Muscle of leg (tissue), 16 donors: ENCODE results near the gene AADAT. TPM values are rescaled to one million over a fixed set of nuclear protein-coding genes. Genes with fewer than 3 reads are reported as not detected.

Source experiments
- DNase-seq: peaks from one replicate; pipeline ENCODE4 v3.0.0; 2013
- H3K27ac ChIP-seq: one replicate; pipeline ENCODE4 v1.5.1; 2013; ENCODE audit warnings: mild to moderate bottlenecking, low read length, control low read depth
- H3K27me3 ChIP-seq: one replicate; pipeline ENCODE4 v1.6.1; 2013; ENCODE audit warnings: low read length; ENCODE audit not compliant: control insufficient read depth, insufficient read depth
- H3K36me3 ChIP-seq: one replicate; pipeline ENCODE4 v1.6.1; 2013; ENCODE audit warnings: low read length; ENCODE audit not compliant: control insufficient read depth, insufficient read depth
- H3K4me1 ChIP-seq: one replicate; pipeline ENCODE4 v1.6.1; 2013; ENCODE audit warnings: low read length; ENCODE audit not compliant: control insufficient read depth, insufficient read depth
- H3K4me3 ChIP-seq: one replicate; pipeline ENCODE4 v1.5.1; 2013; ENCODE audit warnings: low read length, control low read depth
- H3K9me3 ChIP-seq: replicated peaks from 2 replicates; pipeline ENCODE4 v1.6.1; 2013; ENCODE audit warnings: low read depth, low read length; ENCODE audit not compliant: control insufficient read depth
- WGBS: methylation state at CpG from one replicate; pipeline ENCODE4 v1.1.5; 2013; ENCODE audit warnings: missing lambda C conversion rate; ENCODE audit not compliant: insufficient coverage; 5-methylcytosine and 5-hydroxymethylcytosine counted together
- long read RNA-seq, 11 donors: transcript quantifications; one replicate each; lab custom pipeline, GENCODE V29; 2026
- polyA plus RNA-seq, 8 donors: library from polyadenylated mRNA; unstranded; fragments of 120-200 nt; gene quantifications; one replicate each; pipeline versions ENCODE4 v1.2.1 to v1.2.3, GENCODE V29; 2013; ENCODE audit warnings: inconsistent platforms in 1 of 8, low replicate concordance in 1 of 8; ENCODE audit not compliant: insufficient read length in 8 of 8, insufficient read depth in 1 of 8
- total RNA-seq: library from RNA; stranded (reverse); fragments of 120-200 nt; gene quantifications from one replicate; pipeline ENCODE4 v1.2.4, GENCODE V29; 2013

AADAT gene
- 5.7 TPM for total RNA-seq
- 10 to 100 TPM; 10.4 to 21.8 (median 12.4) TPM for polyA plus RNA-seq
- long read RNA-seq, donor 1, partial matches to known transcripts = 0 of 3 reads
- long read RNA-seq, donor 1, other reads (novel, unspliced or antisense) = 0 of 3 reads
- long read RNA-seq, donor 2 = 0 reads
- long read RNA-seq, donor 3, partial matches to known transcripts = 0 of 3 reads
- long read RNA-seq, donor 3, other reads (novel, unspliced or antisense) = 0 of 3 reads
- long read RNA-seq, donor 4, partial matches to known transcripts = 0 of 1 reads
- long read RNA-seq, donor 4, other reads (novel, unspliced or antisense) = 0 of 1 reads
- long read RNA-seq, donor 5, partial matches to known transcripts = 0 of 4 reads
- long read RNA-seq, donor 5, other reads (novel, unspliced or antisense) = 0 of 4 reads
- long read RNA-seq, donor 6, partial matches to known transcripts = 0 of 1 reads
- long read RNA-seq, donor 6, other reads (novel, unspliced or antisense) = 0 of 1 reads
- long read RNA-seq, donor 7, partial matches to known transcripts = 0 of 1 reads
- long read RNA-seq, donor 7, other reads (novel, unspliced or antisense) = 0 of 1 reads
- long read RNA-seq, donor 8 = 0 reads
- long read RNA-seq, donor 9 = 0 reads
- long read RNA-seq, donor 10, partial matches to known transcripts = 6 of 7 reads
- long read RNA-seq, donor 10, other reads (novel, unspliced or antisense) = 0 of 7 reads
- long read RNA-seq, donor 11, partial matches to known transcripts = 0 of 1 reads
- long read RNA-seq, donor 11, other reads (novel, unspliced or antisense) = 0 of 1 reads

DNA sequence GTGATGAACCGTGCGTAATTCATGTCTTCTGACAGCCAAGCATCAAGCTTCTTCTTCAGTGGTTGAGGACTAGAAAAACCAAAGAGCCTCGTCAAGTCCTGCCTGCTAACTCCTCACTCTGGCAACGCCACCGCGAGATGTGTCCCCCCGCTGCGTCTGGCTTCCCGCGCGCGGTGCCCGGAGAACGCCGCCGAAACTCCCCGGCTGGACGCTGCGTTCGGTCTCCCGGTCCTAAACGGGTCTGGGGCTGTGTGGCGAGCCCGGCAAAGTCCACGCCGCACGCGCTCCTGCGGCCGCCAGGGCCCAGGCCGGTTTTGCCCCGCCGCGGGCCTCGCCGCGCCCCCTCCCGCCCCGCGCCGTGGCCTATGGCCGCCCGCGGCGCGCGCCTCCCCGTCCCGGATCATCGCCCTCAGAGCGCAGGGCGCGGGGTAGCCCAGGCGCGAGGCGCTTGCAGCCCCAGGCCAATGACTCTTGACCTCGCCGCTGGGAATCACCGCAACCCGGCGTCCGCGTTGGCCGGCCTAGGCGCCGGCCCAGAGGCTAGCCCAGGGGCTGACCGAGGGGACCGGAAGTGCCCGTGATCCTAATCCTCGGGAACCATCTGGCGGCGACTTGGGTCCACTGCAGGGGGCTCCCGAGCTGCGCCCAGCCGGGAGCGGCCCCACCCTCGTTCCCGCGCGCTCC, at the start of gene AADAT:
Gene AADAT (minus strand): TSS at position 289 of the 684 bp plus-strand sequence. CDS start 266 bp downstream, at position 23.
- under 1% methylated on average over 80 of the region's 80 CpGs for WGBS
- Histone ChIP-seq H3K4me3 (peak within 1 kb of the TSS; percentile 74), H3K4me1 (peaks cover 8% of the 10 kb centered on the region), H3K9me3 (no peaks in the 10 kb centered on the region), H3K36me3 (peaks cover under 1% of the 10 kb centered on the region), H3K27me3 (no peaks in the 10 kb centered on the region), H3K27ac (peak within 1 kb of the TSS; percentile 74)
- peak; percentile 90 for DNase-seq

DNA sequence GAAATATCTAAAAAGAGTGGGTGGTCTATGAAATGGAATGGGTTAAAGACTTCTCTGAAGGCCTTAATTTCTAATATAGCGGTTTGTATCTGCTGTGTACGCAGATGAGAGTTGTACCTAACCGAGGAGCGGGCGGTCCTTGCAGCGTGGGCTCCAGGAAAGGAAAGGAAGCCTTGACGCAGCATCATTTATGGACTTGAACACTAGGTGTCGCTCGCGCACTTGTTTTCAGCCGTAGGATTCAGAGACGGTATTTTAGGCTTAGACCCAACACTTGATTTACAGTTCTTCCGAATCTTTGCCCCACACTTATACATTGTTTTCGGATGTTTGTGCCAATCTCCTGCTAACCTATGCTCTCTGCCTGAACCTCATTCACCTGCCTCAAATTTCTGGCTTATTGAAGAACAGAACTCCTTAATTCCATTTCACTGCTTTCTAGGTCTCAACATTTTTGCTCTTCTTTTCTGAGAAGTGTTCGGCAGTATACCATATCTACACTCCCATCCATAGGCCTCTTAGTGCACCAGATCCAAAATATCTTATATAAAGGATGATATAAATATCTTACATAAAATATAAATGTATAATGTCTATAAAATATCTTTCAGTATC, 48.9 kb upstream of the AADAT start:
- H3K36me3 ChIP-seq = no peaks in the 10 kb centered on the region
- no peak overlapping the region for H3K27ac ChIP-seq
- WGBS = 1% methylated on average over 9 of the region's 15 CpGs
- peaks cover 6% of the 10 kb centered on the region for H3K9me3 ChIP-seq
- DNase-seq = peak; percentile 85
- H3K4me1 ChIP-seq = peaks cover 8% of the 10 kb centered on the region
- no peaks in the 10 kb centered on the region for H3K27me3 ChIP-seq
- H3K4me3 ChIP-seq = no peak overlapping the region

DNA sequence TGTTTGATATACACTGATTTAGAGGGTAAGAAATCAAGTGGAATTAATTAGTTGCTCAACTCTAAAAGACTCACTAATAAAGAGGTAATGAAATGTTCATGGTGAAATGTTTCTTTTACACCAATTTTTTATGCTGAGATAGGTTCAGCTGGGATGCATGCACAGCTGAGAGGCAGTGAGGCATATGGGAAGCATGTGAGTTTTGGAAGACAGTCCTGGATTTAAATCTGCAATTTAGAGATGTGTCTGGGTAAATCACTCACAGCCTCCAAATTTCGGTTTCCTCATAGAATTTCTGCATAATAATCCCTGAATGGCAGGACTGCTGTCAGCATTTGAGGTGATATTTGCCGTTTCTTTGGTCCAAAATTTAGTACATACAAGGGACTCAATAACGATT, 48.2 kb upstream of the AADAT start:
- H3K4me3 ChIP-seq = no peak overlapping the region
- no peaks in the 10 kb centered on the region for H3K27me3 ChIP-seq
- peaks cover 8% of the 10 kb centered on the region for H3K4me1 ChIP-seq
- H3K9me3 ChIP-seq = peaks cover 12% of the 10 kb centered on the region
- H3K27ac ChIP-seq = no peak overlapping the region
- H3K36me3 ChIP-seq = no peaks in the 10 kb centered on the region
- DNase-seq = no peak
- no CpG with 5 or more reads among the region's 3 CpGs for WGBS

DNA sequence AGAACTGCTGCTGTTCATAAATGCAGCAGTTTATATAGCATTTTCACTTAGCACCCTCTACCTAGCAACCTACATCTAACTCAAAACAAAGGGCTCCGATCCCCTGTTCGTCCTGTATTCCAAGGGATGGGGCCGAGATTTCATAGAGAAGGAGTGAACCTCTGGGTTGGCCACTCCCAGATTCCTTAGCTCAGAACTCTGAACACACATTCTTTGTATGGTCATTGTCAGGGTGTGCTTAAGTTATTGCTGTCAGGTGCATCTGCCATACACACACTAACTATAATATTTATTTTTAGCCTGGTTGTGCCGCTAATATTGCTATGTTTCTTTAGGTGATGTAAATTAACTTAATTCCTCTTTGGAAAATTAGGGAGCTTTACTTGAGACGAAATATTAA, 47.7 kb upstream of the AADAT start:
- no CpG with 5 or more reads among the region's 5 CpGs for WGBS
- Histone ChIP-seq H3K4me1 (peaks cover 8% of the 10 kb centered on the region), H3K9me3 (peaks cover 16% of the 10 kb centered on the region), H3K4me3 (no peak overlapping the region), H3K36me3 (no peaks in the 10 kb centered on the region), H3K27me3 (no peaks in the 10 kb centered on the region), H3K27ac (no peak overlapping the region)
- peak; percentile 31 for DNase-seq

DNA sequence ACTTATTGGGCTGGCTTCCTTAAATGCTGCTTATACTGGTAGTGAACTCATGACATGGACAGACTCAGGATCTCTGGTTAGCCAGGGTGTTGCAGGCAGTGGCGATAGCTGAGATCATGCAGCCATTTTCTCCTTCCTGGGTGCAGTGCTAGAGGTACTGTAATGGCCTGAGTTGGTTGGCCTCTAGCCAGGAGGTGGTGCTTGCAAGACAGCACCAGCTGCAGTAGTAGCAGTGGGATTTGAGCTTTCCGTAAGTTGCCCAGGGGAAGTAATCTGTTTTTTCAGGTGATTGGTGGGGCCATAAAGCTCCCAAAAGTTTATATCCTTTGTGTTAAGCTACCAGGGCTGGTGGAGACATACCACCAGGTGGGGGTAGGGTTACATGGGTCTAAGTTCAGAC, 45.1 kb upstream of the AADAT start:
- Histone ChIP-seq H3K4me3 (no peak overlapping the region), H3K4me1 (peaks cover 8% of the 10 kb centered on the region), H3K36me3 (no peaks in the 10 kb centered on the region), H3K9me3 (peaks cover 18% of the 10 kb centered on the region), H3K27me3 (no peaks in the 10 kb centered on the region), H3K27ac (no peak overlapping the region)
- no peak for DNase-seq
- 61% methylated on average over 2 of the region's 2 CpGs for WGBS

DNA sequence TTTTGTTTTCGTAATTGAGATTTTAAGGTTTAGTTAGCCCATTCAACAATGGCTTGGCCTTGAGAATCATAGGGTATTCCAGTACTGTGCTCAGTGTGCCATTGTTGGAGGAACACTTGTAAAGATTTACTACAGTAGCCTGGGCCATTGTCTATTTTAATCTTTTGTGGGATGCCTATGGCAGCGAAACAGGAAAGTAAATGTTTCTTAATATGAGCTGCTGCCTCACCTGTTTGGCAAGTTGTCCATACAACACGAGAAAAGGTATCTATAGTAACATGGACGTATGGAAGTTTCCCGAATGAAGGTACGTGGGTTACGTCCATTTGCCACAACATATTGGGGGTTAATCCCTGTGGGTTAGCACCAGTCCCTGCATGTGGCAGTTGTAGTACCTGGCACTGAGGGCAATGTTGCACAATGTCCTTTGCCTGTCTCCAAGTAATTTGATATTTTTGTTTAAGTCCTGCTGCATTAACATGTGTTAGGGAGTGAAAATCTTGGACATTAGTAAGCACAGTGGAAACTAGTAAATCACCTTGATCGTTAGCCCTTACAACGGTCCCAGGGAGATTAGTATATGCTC, 38.6 kb upstream of the AADAT start:
- no peak for DNase-seq
- Histone ChIP-seq H3K36me3 (no peaks in the 10 kb centered on the region), H3K9me3 (peaks cover 10% of the 10 kb centered on the region), H3K27me3 (no peaks in the 10 kb centered on the region), H3K4me3 (no peak overlapping the region), H3K27ac (no peak overlapping the region), H3K4me1 (no peaks in the 10 kb centered on the region)
- 64% methylated on average over 6 of the region's 9 CpGs for WGBS

DNA sequence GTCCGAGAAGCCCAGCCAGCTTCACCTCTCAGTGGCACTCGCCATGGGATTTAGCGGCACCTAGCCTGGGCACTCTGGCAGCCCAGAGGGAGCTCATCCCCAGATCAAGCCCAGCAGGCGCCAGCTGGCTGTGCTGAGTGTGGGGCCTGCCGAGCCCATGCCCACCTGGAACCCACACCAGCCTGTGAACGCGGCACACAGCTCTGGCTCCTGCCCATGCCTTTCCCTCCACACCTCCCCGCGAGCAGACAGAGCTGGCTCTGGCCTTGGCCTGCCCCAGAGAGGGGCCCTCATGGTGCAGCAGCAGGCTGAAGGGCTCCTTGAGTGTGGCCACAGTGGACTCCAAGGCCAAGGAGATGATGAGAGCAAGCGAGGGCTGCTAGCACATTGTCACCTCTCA, 38.0 kb upstream of the AADAT start:
- no peak for DNase-seq
- WGBS = 87% methylated on average over 10 of the region's 10 CpGs
- Histone ChIP-seq H3K4me3 (no peak overlapping the region), H3K36me3 (no peaks in the 10 kb centered on the region), H3K9me3 (peaks cover 5% of the 10 kb centered on the region), H3K27me3 (no peaks in the 10 kb centered on the region), H3K27ac (no peak overlapping the region), H3K4me1 (no peaks in the 10 kb centered on the region)

DNA sequence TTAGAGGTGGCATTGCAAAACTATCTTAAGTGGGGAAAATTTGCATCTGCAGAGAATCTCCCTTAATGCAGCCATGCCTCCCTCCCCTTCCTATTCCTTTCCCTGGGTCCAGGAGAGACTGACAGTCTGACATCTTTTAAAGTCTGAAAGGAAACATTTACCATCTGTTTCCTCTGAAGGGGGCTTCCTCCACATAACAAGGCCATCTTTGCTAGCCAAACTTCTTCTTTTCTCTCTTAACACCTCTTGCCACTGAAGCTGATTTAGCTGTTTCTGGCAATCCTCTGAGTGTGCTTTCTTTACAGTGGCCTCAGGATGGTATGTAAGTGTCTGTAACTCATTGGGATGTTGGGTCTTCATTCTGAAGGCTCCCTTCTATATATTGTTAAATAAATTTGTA, 34.6 kb upstream of the AADAT start:
- Histone ChIP-seq H3K9me3 (no peaks in the 10 kb centered on the region), H3K27ac (no peak overlapping the region), H3K4me3 (no peak overlapping the region), H3K36me3 (no peaks in the 10 kb centered on the region), H3K27me3 (no peaks in the 10 kb centered on the region), H3K4me1 (no peaks in the 10 kb centered on the region)
- DNase-seq = no peak

DNA sequence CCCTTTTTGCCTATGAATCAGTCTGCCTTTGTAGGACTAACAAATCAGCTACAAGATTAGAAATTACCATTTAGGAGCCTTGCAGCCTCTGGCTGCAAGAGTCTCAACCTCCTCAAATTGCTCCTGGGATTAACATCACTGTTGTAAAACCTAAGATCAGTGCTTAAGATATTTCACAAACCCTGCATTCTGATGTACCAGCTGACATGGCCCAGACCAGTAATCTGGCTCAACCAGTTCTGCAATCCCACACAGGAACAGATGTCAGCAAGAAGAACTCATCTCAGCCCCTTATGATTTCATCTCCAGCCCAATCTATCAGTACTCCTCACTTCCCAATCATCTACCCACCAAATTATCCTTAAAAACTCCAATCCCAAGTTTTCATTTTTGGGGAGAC, 32.5 kb upstream of the AADAT start:
- no peak overlapping the region for H3K4me3 ChIP-seq
- DNase-seq = no peak
- no peaks in the 10 kb centered on the region for H3K4me1 ChIP-seq
- H3K9me3 ChIP-seq = no peaks in the 10 kb centered on the region
- H3K27ac ChIP-seq = no peak overlapping the region
- H3K27me3 ChIP-seq = no peaks in the 10 kb centered on the region
- no peaks in the 10 kb centered on the region for H3K36me3 ChIP-seq
